HL-60 (cell line): ENCODE results near the gene PTX3.

Source experiments
- DNase-seq, 2 experiments: peaks; one replicate each; pipeline ENCODE4 v3.0.0-alpha.2; 2010 to 2020; ENCODE audit warnings: low read depth in 1 of 2, low spot score in 1 of 2
- H3K27ac ChIP-seq: fragments of 250-450 bp; sonication (Bioruptor Pico); replicated peaks from 2 replicates; pipeline ENCODE4 v1.5.1; 2020; ENCODE audit warnings: mild to moderate bottlenecking, moderate library complexity
- H3K27me3 ChIP-seq: fragments of 250-450 bp; sonication (Bioruptor Pico); 2 replicates; pipeline ENCODE4 v1.5.1; 2021; ENCODE audit warnings: mild to moderate bottlenecking, moderate library complexity; ENCODE audit not compliant: insufficient read depth, poor library complexity, severe bottlenecking
- H3K4me3 ChIP-seq: replicated peaks from 2 replicates; pipeline ENCODE4 v1.5.1; 2011; ENCODE audit warnings: mild to moderate bottlenecking, control low read depth, low read length; ENCODE audit not compliant: insufficient read depth
- CTCF ChIP-seq: IDR thresholded peaks from one replicate; pipeline ENCODE4 v1.5.1; 2011; ENCODE audit warnings: low read length, control low read depth, inconsistent platforms; ENCODE audit not compliant: insufficient read depth
- GABPA ChIP-seq: IDR thresholded peaks from 2 replicates; pipeline ENCODE4 v1.6.1; 2012; ENCODE audit warnings: low read depth
- POLR2AphosphoS5 ChIP-seq: IDR thresholded peaks from 2 replicates; pipeline ENCODE4 v1.6.1; 2012; ENCODE audit warnings: low read depth
- REST ChIP-seq: IDR thresholded peaks from 2 replicates; pipeline ENCODE4 v1.6.1; 2012; ENCODE audit warnings: low read depth; ENCODE audit not compliant: insufficient replicate concordance
- SPI1 ChIP-seq: IDR thresholded peaks from 2 replicates; pipeline ENCODE4 v1.6.1; 2012; ENCODE audit warnings: low read depth, mild to moderate bottlenecking, borderline replicate concordance

Gene PTX3

GRCh38 chr3:157390713-157391515 is 45.7 kb upstream of the PTX3 start:
- no peak overlapping the region for H3K4me3 ChIP-seq
- no peak overlapping the region for H3K27ac ChIP-seq
- no peak for DNase-seq
- TF ChIP-seq CTCF (no peak), POLR2AphosphoS5 (no peak), REST (no peak), GABPA (no peak), SPI1 (no peak)
- no peaks in the 10 kb centered on the region for H3K27me3 ChIP-seq

- DNase-seq: no peak
- H3K27ac ChIP-seq: no peak overlapping the region
- H3K27me3 ChIP-seq: no peaks in the 10 kb centered on the region
- no peak overlapping the region for H3K4me3 ChIP-seq
- TF ChIP-seq GABPA (no peak), POLR2AphosphoS5 (no peak), SPI1 (no peak), REST (no peak), CTCF (no peak)
These were observed 44.5 kb upstream of the PTX3 start for GRCh38 chr3:157392104-157392503.

- no peak overlapping the region for H3K4me3 ChIP-seq
- TF ChIP-seq SPI1 (no peak), GABPA (no peak), REST (no peak), POLR2AphosphoS5 (no peak), CTCF (no peak)
- DNase-seq: no peak
- no peaks in the 10 kb centered on the region for H3K27me3 ChIP-seq
- H3K27ac ChIP-seq: no peak overlapping the region
These were observed 43.5 kb upstream of the PTX3 start for GRCh38 chr3:157393113-157393512.
